T-cell (primary cell): ENCODE measurements around the gene PNPLA5. TPM values are rescaled to one million over a fixed set of nuclear protein-coding genes. Genes with fewer than 3 reads are reported as not detected.

Source experiments
- ATAC-seq, 4 experiments: fragments of 200-7000 bp in 3 of 4; fragments of 150-1000 bp in 1 of 4; cut with Tn5 transposase; replicated peaks in 1 of 4; 1 replicate in 3 of 4; 2 replicates in 1 of 4; pipeline ENCODE4 v1.10.0; 2021; ENCODE audit warnings: moderate library complexity in 3 of 4, mild to moderate bottlenecking in 2 of 4, moderate number of reproducible peaks in 1 of 4
- CTCF ChIA-PET, 2 donors: fragments of 300-600 bp; sonication (Branson Sonifier 250); formaldehyde crosslinking; loops; one replicate each; lab custom pipeline; 2022; ENCODE audit warnings: antibody characterized with exemption in 2 of 2; lab: Charles Lee
- POLR2A ChIA-PET, 2 donors: fragments of 300-600 bp; sonication (Branson Sonifier 250); formaldehyde crosslinking; loops; one replicate each; lab custom pipeline; 2022; ENCODE audit warnings: antibody characterized with exemption in 2 of 2; lab: Charles Lee
- DNase-seq, 35 experiments: peaks; one replicate each; pipeline versions ENCODE4 v3.0.0 to v3.0.0-alpha.2; 2013 to 2023
- H3K27ac ChIP-seq: one replicate; pipeline ENCODE4 v1.5.1; 2013; ENCODE audit warnings: low read length
- H3K27me3 ChIP-seq, 2 experiments: replicated peaks in 1 of 2; 1 replicate in 1 of 2; 2 replicates in 1 of 2; pipeline versions ENCODE4 v1.6.1 to v1.7.0; 2013; ENCODE audit warnings: low read length in 1 of 2, mixed read lengths in 1 of 2; ENCODE audit not compliant: control insufficient read depth in 2 of 2, insufficient read depth in 2 of 2; ENCODE audit errors: extremely low read depth in 1 of 2
- H3K36me3 ChIP-seq, 2 donors: 1 replicate in 1 of 2; 2 replicates in 1 of 2; pipeline versions ENCODE4 v1.6.1 to v1.7.0; 2013; ENCODE audit warnings: low read length in 1 of 2; ENCODE audit not compliant: control insufficient read depth in 2 of 2, insufficient read depth in 1 of 2; ENCODE audit errors: extremely low read depth in 1 of 2
- H3K4me1 ChIP-seq, 2 experiments: 1 replicate in 1 of 2; 2 replicates in 1 of 2; pipeline versions ENCODE4 v1.6.1 to v1.7.0; 2013; ENCODE audit warnings: low read length in 2 of 2, mixed read lengths in 1 of 2; ENCODE audit not compliant: insufficient read depth in 2 of 2, control insufficient read depth in 1 of 2; ENCODE audit errors: extremely low read depth in 1 of 2
- H3K4me3 ChIP-seq, 2 donors: 1 replicate in 1 of 2; 2 replicates in 1 of 2; pipeline versions ENCODE4 v1.5.1 to v1.7.0; 2013; ENCODE audit warnings: mild to moderate bottlenecking in 2 of 2, low read length in 1 of 2, moderate library complexity in 1 of 2; ENCODE audit not compliant: control insufficient read depth in 1 of 2; ENCODE audit errors: extremely low read depth in 1 of 2
- H3K9me3 ChIP-seq: 2 replicates; pipeline ENCODE4 v1.7.0; 2013
- H3K27ac Mint-ChIP-seq, 2 donors: one replicate each; pipeline ENCODE4 v1.8.0; 2020 to 2021; ENCODE audit warnings: mild to moderate bottlenecking in 2 of 2, mixed read lengths in 2 of 2
- H3K27me3 Mint-ChIP-seq, 2 donors: one replicate each; pipeline ENCODE4 v1.8.0; 2021 to 2022; ENCODE audit warnings: mixed read lengths in 2 of 2
- H3K36me3 Mint-ChIP-seq: one replicate; pipeline ENCODE4 v1.8.0; 2021; ENCODE audit warnings: mixed read lengths
- H3K4me1 Mint-ChIP-seq, 3 donors: one replicate each; pipeline ENCODE4 v1.8.0; 2020 to 2022; ENCODE audit warnings: mixed read lengths in 3 of 3, mild to moderate bottlenecking in 1 of 3
- H3K4me3 Mint-ChIP-seq, 3 donors: one replicate each; pipeline ENCODE4 v1.8.0; 2020 to 2022; ENCODE audit warnings: mild to moderate bottlenecking in 3 of 3, mixed read lengths in 3 of 3, moderate library complexity in 3 of 3
- H3K9me3 Mint-ChIP-seq, 3 donors: one replicate each; pipeline ENCODE4 v1.8.0; 2020 to 2022; ENCODE audit warnings: mixed read lengths in 3 of 3
- WGBS: methylation state at CpG from one replicate; pipeline ENCODE4 v1.1.5; 2013; ENCODE audit warnings: missing lambda C conversion rate; ENCODE audit not compliant: insufficient coverage; 5-methylcytosine and 5-hydroxymethylcytosine counted together
- total RNA-seq, 35 experiments: library from RNA in 6 of 35; stranded (reverse) in 6 of 35; fragments of 120-200 nt in 1 of 35; gene quantifications; one replicate each; pipeline versions ENCODE4 v1.2.1 to v1.2.4 and lab custom pipeline; 2013 to 2026

PNPLA5 gene
- total RNA-seq, 5 donors from 2014 or later (not counting 1 experiment from before 2014, with no cell fraction given) = not detected

DNA sequence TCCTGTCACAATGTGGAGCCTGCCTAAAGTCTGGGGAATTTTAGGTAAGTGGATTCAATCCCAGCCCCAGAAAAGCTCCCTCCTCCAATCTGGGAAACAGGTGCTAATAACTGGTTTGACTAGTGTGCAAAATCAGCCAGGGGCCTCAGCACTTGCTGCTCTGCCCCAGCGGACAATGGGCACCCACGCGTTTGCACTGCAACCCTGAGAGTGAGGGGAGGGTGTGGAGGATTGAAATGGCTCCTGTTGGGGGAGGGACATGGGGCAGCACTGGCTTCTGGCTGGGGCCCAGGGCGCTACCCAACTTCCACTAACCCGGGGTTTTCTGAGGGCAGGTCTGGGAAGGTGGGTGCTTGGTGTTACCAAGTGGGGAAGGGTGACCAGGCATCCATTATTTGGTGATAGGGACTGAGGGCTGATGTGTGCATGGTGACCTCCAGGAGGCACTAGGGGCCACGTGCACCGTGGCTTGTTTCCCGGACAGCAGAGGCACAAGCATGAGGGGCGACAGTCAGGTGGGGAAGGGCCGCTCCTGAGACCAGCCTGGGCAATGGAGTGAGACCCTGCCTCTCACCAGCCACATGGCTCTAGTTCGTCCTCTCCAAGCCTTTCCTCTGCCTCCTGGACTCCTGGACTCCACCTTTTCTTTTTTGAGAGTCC, 4.3 kb upstream of the PNPLA5 start:
- DNase-seq (no peak), ATAC-seq (no peak)
- H3K9me3 Mint-ChIP-seq = no peaks in the 10 kb centered on the region
- H3K4me1 Mint-ChIP-seq = peaks cover 0 to 5% (median 0%) of the 10 kb centered on the region in 3 donors
- peaks cover 0 to 8% of the 10 kb centered on the region in 2 experiments for H3K4me1 ChIP-seq
- POLR2A ChIA-PET = no interaction called here
- H3K4me3 Mint-ChIP-seq = no peak overlapping the region
- no peaks in the 10 kb centered on the region for H3K36me3 Mint-ChIP-seq
- CTCF ChIA-PET = no interaction called here
- H3K9me3 ChIP-seq = no peaks in the 10 kb centered on the region
- H3K27me3 Mint-ChIP-seq = peaks cover 7 to 30% of the 10 kb centered on the region in 2 donors
- 37% methylated on average over 4 of the region's 11 CpGs for WGBS
- H3K27me3 ChIP-seq = peaks cover 2 to 49% of the 10 kb centered on the region in 2 experiments
- no peak overlapping the region for H3K4me3 ChIP-seq
- H3K27ac Mint-ChIP-seq = no peak overlapping the region
- H3K27ac ChIP-seq = no peak overlapping the region
- no peaks in the 10 kb centered on the region for H3K36me3 ChIP-seq

DNA sequence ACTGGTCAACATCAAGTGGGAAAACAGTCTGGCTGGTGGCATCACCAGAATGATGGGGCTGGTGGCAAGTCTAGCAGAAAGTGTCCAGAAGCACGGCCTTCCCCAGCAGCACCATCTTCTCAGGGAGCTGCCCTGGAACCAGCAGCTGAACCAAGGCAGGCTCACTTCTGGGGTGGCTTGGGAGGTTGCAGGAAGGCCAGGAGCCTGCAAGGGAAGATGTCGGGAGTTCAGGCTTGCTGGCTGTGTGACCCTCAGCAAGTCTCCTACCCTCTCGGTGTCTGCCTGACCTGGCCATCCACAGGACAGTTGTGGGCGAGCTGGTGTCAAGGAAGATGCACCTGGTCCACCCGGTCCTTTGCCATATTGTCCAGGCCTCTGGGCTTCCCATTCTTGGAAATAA, 2.3 kb upstream of the PNPLA5 start:
- H3K36me3 Mint-ChIP-seq = no peaks in the 10 kb centered on the region
- ChIA-PET CTCF (no interaction called here), POLR2A (no interaction called here)
- WGBS = 100% methylated on average over 1 of the region's 5 CpGs
- no peak overlapping the region for H3K27ac ChIP-seq
- no peaks in the 10 kb centered on the region for H3K36me3 ChIP-seq
- peaks cover 8 to 46% of the 10 kb centered on the region in 2 donors for H3K27me3 Mint-ChIP-seq
- no peak for ATAC-seq
- no peaks in the 10 kb centered on the region for H3K9me3 ChIP-seq
- peaks cover 0 to 8% (median 0%) of the 10 kb centered on the region in 3 donors for H3K4me1 Mint-ChIP-seq
- no peaks in the 10 kb centered on the region for H3K9me3 Mint-ChIP-seq
- H3K4me1 ChIP-seq = peaks cover 0 to 12% of the 10 kb centered on the region in 2 experiments
- no peak overlapping the region for H3K27ac Mint-ChIP-seq
- no peak overlapping the region for H3K4me3 ChIP-seq
- no peak for DNase-seq
- peaks cover 7 to 62% of the 10 kb centered on the region in 2 experiments for H3K27me3 ChIP-seq
- no peak overlapping the region for H3K4me3 Mint-ChIP-seq

DNA sequence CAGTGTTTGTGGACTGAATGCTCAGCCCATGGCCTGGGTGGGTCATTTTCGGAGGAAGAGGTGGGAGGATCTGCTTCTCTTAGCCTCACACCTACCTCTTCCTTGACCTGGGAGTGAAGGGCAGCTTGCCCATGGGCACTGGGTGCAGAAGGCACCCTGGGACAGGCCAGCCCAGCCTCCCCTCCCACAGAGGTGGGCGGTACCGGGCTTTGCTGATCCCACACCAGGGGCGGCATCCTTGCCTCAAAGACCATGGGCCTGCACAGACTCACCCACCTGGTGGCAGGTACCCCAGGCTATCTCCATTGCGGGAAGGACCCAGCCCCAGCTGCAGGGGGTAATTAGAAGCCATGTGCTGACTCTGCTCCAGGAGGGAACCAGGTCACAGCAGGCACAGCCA, 1.5 kb upstream of the PNPLA5 start:
- no peaks in the 10 kb centered on the region for H3K9me3 ChIP-seq
- DNase-seq (no peak), ATAC-seq (no peak)
- POLR2A ChIA-PET = no interaction called here
- CTCF ChIA-PET = no interaction called here
- H3K27ac ChIP-seq = no peak overlapping the region
- peaks cover 0 to 12% of the 10 kb centered on the region in 2 experiments for H3K4me1 ChIP-seq
- no peaks in the 10 kb centered on the region for H3K36me3 ChIP-seq
- 67% methylated on average over 3 of the region's 5 CpGs for WGBS
- H3K27me3 ChIP-seq = peaks cover 7 to 68% of the 10 kb centered on the region in 2 experiments
- H3K36me3 Mint-ChIP-seq = no peaks in the 10 kb centered on the region
- H3K4me3 ChIP-seq = no peak overlapping the region
- no peaks in the 10 kb centered on the region for H3K9me3 Mint-ChIP-seq
- H3K4me1 Mint-ChIP-seq = peaks cover 0 to 8% (median 0%) of the 10 kb centered on the region in 3 donors
- no peak overlapping the region for H3K27ac Mint-ChIP-seq
- H3K27me3 Mint-ChIP-seq = peaks cover 15 to 51% of the 10 kb centered on the region in 2 donors
- no peak overlapping the region for H3K4me3 Mint-ChIP-seq

DNA sequence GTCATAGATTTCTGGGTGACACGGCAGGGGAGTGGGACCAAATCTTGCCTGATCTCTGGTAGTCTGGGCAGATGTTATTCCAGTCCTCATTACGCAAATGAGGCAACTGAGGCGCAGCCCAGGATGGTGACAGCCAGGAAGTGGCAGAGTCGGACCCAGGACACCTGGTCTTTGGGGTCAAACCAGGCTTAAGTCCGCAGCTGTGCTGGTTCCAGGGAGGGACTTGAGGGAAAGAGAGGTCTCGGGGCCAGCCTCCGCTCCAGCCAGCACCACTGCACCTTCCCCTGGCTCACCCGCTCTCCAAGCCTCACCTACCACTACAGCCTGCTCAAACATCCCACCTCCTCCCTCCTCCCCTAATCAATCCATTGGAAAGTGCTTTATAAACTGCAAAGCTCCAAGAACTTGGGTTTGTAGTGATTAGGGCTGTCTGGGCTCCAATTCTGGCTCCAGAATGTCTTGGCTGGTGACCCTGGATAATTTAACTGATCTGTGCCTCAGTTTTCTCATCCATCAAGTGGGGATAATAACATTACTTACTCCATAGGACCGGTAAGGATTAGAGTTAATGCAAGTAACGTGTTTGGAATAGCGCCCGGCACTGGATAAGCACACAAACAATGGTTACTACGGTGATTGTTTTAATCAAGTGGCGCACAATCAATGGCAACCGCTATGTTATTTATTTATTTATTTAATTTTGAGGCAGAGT, 526 bp upstream of the PNPLA5 start:
- ATAC-seq = no peak
- no peak overlapping the region for H3K27ac Mint-ChIP-seq
- H3K36me3 Mint-ChIP-seq = no peaks in the 10 kb centered on the region
- H3K27me3 ChIP-seq = peaks cover 7 to 69% of the 10 kb centered on the region in 2 experiments
- no peak overlapping the region for H3K27ac ChIP-seq
- H3K27me3 Mint-ChIP-seq = peaks cover 20 to 58% of the 10 kb centered on the region in 2 donors
- no peaks in the 10 kb centered on the region for H3K36me3 ChIP-seq
- peaks cover 0 to 8% (median 0%) of the 10 kb centered on the region in 3 donors for H3K4me1 Mint-ChIP-seq
- 6% methylated on average over 5 of the region's 15 CpGs for WGBS
- no peaks in the 10 kb centered on the region for H3K9me3 ChIP-seq
- no peak overlapping the region for H3K4me3 ChIP-seq
- H3K9me3 Mint-ChIP-seq = no peaks in the 10 kb centered on the region
- peaks cover 0 to 12% of the 10 kb centered on the region in 2 experiments for H3K4me1 ChIP-seq
- ChIA-PET CTCF (no interaction called here), POLR2A (no interaction called here)
- no peak overlapping the region for H3K4me3 Mint-ChIP-seq
- no peak for DNase-seq

DNA sequence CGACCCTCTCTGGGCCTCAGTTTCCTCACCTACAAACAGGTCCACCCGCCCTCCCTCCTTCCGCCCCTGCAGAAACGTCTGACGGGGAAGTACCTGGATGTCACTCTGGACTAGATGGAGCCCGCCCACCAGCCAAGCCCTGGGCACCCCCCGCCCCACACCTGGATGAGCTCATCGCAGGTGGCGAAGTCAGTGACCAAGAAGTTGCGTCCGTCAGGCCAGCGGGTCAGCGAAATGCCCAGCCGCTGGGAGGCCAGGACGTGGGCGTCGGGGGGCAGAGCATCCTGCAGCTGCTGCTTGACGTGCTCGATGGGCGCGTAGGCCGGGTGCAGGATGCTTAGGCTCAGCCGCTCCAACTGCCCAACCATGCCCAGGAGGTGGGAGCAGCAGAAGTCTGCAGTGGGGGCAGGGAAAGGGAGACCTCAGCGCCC, 897 bp downstream of the PNPLA5 start:
- Mint-ChIP-seq H3K27me3 (peaks cover 29 to 62% of the 10 kb centered on the region in 2 donors), H3K4me1 (peaks cover 0 to 8% (median 0%) of the 10 kb centered on the region in 3 donors), H3K4me3 (no peak overlapping the region), H3K9me3 (no peaks in the 10 kb centered on the region), H3K27ac (no peak overlapping the region), H3K36me3 (no peaks in the 10 kb centered on the region)
- CTCF ChIA-PET = no interaction called here
- DNase-seq (no peak), ATAC-seq (no peak)
- 22% methylated on average over 21 of the region's 24 CpGs for WGBS
- POLR2A ChIA-PET = no interaction called here
- Histone ChIP-seq H3K27me3 (peaks cover 7 to 81% of the 10 kb centered on the region in 2 experiments), H3K4me1 (peaks cover 0 to 12% of the 10 kb centered on the region in 2 experiments), H3K9me3 (no peaks in the 10 kb centered on the region), H3K27ac (no peak overlapping the region), H3K36me3 (no peaks in the 10 kb centered on the region), H3K4me3 (no peak overlapping the region)

DNA sequence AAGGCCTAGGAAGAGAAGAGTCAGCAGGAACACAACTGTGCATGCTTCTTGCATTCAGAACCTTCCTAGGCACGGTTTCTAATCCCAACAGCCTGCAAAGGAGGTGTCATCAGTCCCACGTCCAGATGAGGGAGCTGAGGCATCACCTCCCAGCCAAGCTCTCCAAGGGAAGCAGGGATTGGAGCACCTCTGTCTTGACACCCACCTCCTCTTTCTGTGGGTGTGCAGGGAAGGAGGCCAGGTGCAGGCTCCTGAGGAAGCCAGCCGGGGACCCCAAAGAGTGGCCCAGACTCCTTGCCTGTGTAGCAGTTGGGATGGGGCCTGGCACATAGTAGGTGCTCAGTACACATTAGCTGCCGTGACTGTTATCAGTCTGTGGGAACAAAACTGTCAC, 2.0 kb downstream of the PNPLA5 start:
- ChIA-PET CTCF (no interaction called here), POLR2A (no interaction called here)
- H3K27ac ChIP-seq = no peak overlapping the region
- DNase-seq (no peak), ATAC-seq (no peak)
- peaks cover 7 to 90% of the 10 kb centered on the region in 2 experiments for H3K27me3 ChIP-seq
- Mint-ChIP-seq H3K4me3 (no peak overlapping the region), H3K36me3 (no peaks in the 10 kb centered on the region), H3K27me3 (peaks cover 32 to 70% of the 10 kb centered on the region in 2 donors), H3K9me3 (no peaks in the 10 kb centered on the region), H3K4me1 (peaks cover 0 to 8% (median 0%) of the 10 kb centered on the region in 3 donors), H3K27ac (no peak overlapping the region)
- H3K4me3 ChIP-seq = no peak overlapping the region
- WGBS = 66% methylated on average over 4 of the region's 4 CpGs
- H3K36me3 ChIP-seq = no peaks in the 10 kb centered on the region
- no peaks in the 10 kb centered on the region for H3K9me3 ChIP-seq
- peaks cover 0 to 14% of the 10 kb centered on the region in 2 experiments for H3K4me1 ChIP-seq
